SU-DHL-6 (cell line): ENCODE results near the gene TTC13.

Experiments used
- EZH2phosphoT487 ChIP-seq: fragments of 200-600 bp; sonication (generic), shearing (Covaris generic); conservative IDR thresholded peaks from 2 replicates; pipeline ENCODE4 v1.6.1; 2018; ENCODE audit warnings: mild to moderate bottlenecking, antibody characterized with exemption, low read length, moderate library complexity, mixed read lengths
- TF ChIP-seq, protein P1 (sequence below): fragments of 200-600 bp; sonication (generic); IDR thresholded peaks from one replicate; pipeline ENCODE4 v1.5.1; 2017; ENCODE audit warnings: antibody characterized with exemption, mild to moderate bottlenecking, low read length, moderate library complexity; ENCODE audit not compliant: insufficient read depth, poor library complexity, severe bottlenecking

DNA sequence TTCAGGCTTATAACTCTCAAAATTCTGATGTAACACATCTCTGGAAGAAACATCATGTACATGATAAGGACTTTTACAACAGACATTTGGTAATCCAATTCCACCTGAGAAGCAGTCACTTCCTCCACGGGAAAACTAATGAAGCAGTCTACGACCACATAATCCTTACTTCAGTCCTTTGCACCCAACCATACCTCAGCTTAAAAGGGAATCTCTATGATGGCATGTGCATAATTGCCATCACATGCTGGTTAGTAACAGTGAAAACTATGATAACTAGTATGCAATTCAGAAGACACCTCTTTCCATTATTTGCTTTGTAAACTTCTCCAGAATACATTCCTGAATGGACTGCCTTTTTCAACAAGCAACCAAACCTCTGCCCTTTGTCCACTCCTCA, 53.1 kb downstream of the TTC13 start:
- TF ChIP-seq, protein P1, sequence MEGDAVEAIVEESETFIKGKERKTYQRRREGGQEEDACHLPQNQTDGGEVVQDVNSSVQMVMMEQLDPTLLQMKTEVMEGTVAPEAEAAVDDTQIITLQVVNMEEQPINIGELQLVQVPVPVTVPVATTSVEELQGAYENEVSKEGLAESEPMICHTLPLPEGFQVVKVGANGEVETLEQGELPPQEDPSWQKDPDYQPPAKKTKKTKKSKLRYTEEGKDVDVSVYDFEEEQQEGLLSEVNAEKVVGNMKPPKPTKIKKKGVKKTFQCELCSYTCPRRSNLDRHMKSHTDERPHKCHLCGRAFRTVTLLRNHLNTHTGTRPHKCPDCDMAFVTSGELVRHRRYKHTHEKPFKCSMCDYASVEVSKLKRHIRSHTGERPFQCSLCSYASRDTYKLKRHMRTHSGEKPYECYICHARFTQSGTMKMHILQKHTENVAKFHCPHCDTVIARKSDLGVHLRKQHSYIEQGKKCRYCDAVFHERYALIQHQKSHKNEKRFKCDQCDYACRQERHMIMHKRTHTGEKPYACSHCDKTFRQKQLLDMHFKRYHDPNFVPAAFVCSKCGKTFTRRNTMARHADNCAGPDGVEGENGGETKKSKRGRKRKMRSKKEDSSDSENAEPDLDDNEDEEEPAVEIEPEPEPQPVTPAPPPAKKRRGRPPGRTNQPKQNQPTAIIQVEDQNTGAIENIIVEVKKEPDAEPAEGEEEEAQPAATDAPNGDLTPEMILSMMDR: no peak
- no peak for TF ChIP-seq EZH2phosphoT487
